Measurements from ENCODE around the gene TMEM45B. TPM values are rescaled to one million over a fixed set of nuclear protein-coding genes. Genes with fewer than 3 reads are reported as not detected.
"Not testable (repeated sequence)": the region's sequence is repeated elsewhere in the genome, so short reads cannot be mapped to it uniquely, and the experiment has no call there.

Gene TMEM45B
- total and polyA plus RNA-seq, 8 donors: 3.6 to 80.6 (median 19.3) TPM

GRCh38 chr11:129779342-129779741 lies 36.3 kb upstream of the TMEM45B start:
- Histone ChIP-seq H3K4me3 (no peak overlapping the region), H3K9me3 (no peaks in the 10 kb centered on the region), H3K27me3 (peaks cover 0 to 3% (median 0%) of the 10 kb centered on the region in 3 donors), H3K36me3 (no peaks in the 10 kb centered on the region), H3K4me1 (peaks cover 0 to 14% (median 11%) of the 10 kb centered on the region in 4 donors), H3K27ac (no peak overlapping the region)
- intact Hi-C loops (cut with DNase I; ENCODE audit: low total_unique reads): no loop called here
- DNase-seq: peak in 1 of 2 donors; percentile 40
- WGBS, 5 donors: 23 to 46% (median 33%) methylated on average over 3 of the region's 3 CpGs
- TF ChIP-seq EP300 (IDR thresholded peaks at IDR 0.05) (no peak), POLR2A (IDR thresholded peaks at IDR 0.05) (no peak), CTCF (IDR thresholded peaks at IDR 0.05) (no peak), POLR2AphosphoS5 (IDR thresholded peaks at IDR 0.05) (no peak)

- Histone ChIP-seq H3K9me3 (no peaks in the 10 kb centered on the region), H3K4me1 (no peaks in the 10 kb centered on the region), H3K36me3 (no peaks in the 10 kb centered on the region), H3K27me3 (no peaks in the 10 kb centered on the region), H3K27ac (no peak overlapping the region), H3K4me3 (no peak overlapping the region)
- TF ChIP-seq EP300 (IDR thresholded peaks at IDR 0.05) (no peak), CTCF (IDR thresholded peaks at IDR 0.05) (peak in 3 of 7 experiments; percentile 9 to 33 (median 29))
- 37 to 60% (median 45%) methylated on average over 3 of the region's 3 CpGs for WGBS, 5 donors
- intact Hi-C loops (cut with DNase I; ENCODE audit: low total_unique reads): no loop called here
- DNase-seq: peak in 1 of 2 donors; percentile 30
Observed at GRCh38 chr11:129785383-129786111, 30.1 kb upstream of the TMEM45B start.

- DNase-seq; H3K36me3 ChIP-seq; H3K27me3 ChIP-seq; H3K4me1 ChIP-seq; H3K27ac ChIP-seq; H3K9me3 ChIP-seq; intact Hi-C loops (cut with DNase I; ENCODE audit: low total_unique reads); H3K4me3 ChIP-seq: not testable (repeated sequence)
- WGBS, 5 donors: 33 to 79% (median 47%) methylated on average over 2 of the region's 2 CpGs
Observed at GRCh38 chr11:129786112-129786416, 29.6 kb upstream of the TMEM45B start.

GRCh38 chr11:129787532-129788155 lies 28.0 kb upstream of the TMEM45B start:
- 71 to 87% (median 82%) methylated on average over 2 of the region's 2 CpGs for WGBS, 5 donors
- Histone ChIP-seq H3K4me3 (no peak overlapping the region), H3K36me3 (no peaks in the 10 kb centered on the region), H3K9me3 (no peaks in the 10 kb centered on the region), H3K4me1 (no peaks in the 10 kb centered on the region), H3K27me3 (no peaks in the 10 kb centered on the region), H3K27ac (no peak overlapping the region)
- TF ChIP-seq POLR2AphosphoS5 (IDR thresholded peaks at IDR 0.05): no peak
- no peak for TF ChIP-seq CTCF (IDR thresholded peaks at IDR 0.05)
- no peak for TF ChIP-seq POLR2A (IDR thresholded peaks at IDR 0.05)
- TF ChIP-seq EP300 (IDR thresholded peaks at IDR 0.05): no peak
- no peak for DNase-seq
- intact Hi-C loops (cut with DNase I; ENCODE audit: low total_unique reads): no loop called here

- 44 to 54% (median 47%) methylated on average over 2 of the region's 2 CpGs for WGBS, 5 donors
- TF ChIP-seq EP300 (IDR thresholded peaks at IDR 0.05): no peak
- no peak for TF ChIP-seq POLR2A (IDR thresholded peaks at IDR 0.05)
- no peak for TF ChIP-seq POLR2AphosphoS5 (IDR thresholded peaks at IDR 0.05)
- TF ChIP-seq CTCF (IDR thresholded peaks at IDR 0.05): no peak
- no peaks in the 10 kb centered on the region for H3K9me3 ChIP-seq
- no peaks in the 10 kb centered on the region for H3K27me3 ChIP-seq
- intact Hi-C loops (cut with DNase I; ENCODE audit: low total_unique reads): no loop called here
- H3K36me3 ChIP-seq: no peaks in the 10 kb centered on the region
- H3K4me3 ChIP-seq: no peak overlapping the region
- H3K27ac ChIP-seq: no peak overlapping the region
- DNase-seq: no peak
- no peaks in the 10 kb centered on the region for H3K4me1 ChIP-seq
Observed at GRCh38 chr11:129788278-129788677, 27.4 kb upstream of the TMEM45B start.
